ENCODE data around the gene SEC14L3. TPM values are rescaled to one million over a fixed set of nuclear protein-coding genes. Genes with fewer than 3 reads are reported as not detected.

The SEC14L3 gene
- total and polyA plus RNA-seq, 2 donors (not counting 3 experiments of a cell fraction or from before 2014, with no cell fraction given): not detected

Small RNAs within 50 kb of the gene (small RNA-seq; reads per million reads assigned to genes)
- gene AC004832.3 (ENCODE audit: insufficient read depth, insufficient read length, low read depth, low replicate concordance): not detected
- gene RNU6-564P (ENCODE audit: insufficient read depth, insufficient read length, low read depth, low replicate concordance): not detected

Other genes with a start within 250 kb of the SEC14L3 start
- gene LIF, start 225.3 kb downstream of the SEC14L3 start, total RNA-seq: 0.27 and 0.35 TPM in 2 replicates
- 0.12 and 0.35 TPM in 2 replicates for gene LIF, start 225.3 kb downstream of the SEC14L3 start, polyA plus RNA-seq
- not detected in 2 replicates for gene OSM, start 205.2 kb downstream of the SEC14L3 start, total RNA-seq
- not detected in 2 replicates for gene OSM, start 205.2 kb downstream of the SEC14L3 start, polyA plus RNA-seq
- 7.2 and 8.1 TPM in 2 replicates for gene CASTOR1, start 182.5 kb downstream of the SEC14L3 start, total RNA-seq
- gene CASTOR1, start 182.5 kb downstream of the SEC14L3 start, polyA plus RNA-seq: 26.8 and 33.0 TPM in 2 replicates
- gene TBC1D10A, start 145.1 kb downstream of the SEC14L3 start, total RNA-seq: 10.0 and 11.3 TPM in 2 replicates
- 11.9 and 15.1 TPM in 2 replicates for gene TBC1D10A, start 145.1 kb downstream of the SEC14L3 start, polyA plus RNA-seq
- 173 and 187 TPM in 2 replicates for gene SF3A1, start 115.1 kb downstream of the SEC14L3 start, total RNA-seq
- gene SF3A1, start 115.1 kb downstream of the SEC14L3 start, polyA plus RNA-seq: 23.1 and 60.2 TPM in 2 replicates
- 1.7 and 2.1 TPM in 2 replicates for gene CCDC157, start 115.0 kb downstream of the SEC14L3 start, total RNA-seq
- gene CCDC157, start 115.0 kb downstream of the SEC14L3 start, polyA plus RNA-seq: 3.1 and 3.7 TPM in 2 replicates
- 24.4 and 26.9 TPM in 2 replicates for gene RNF215, start 84.6 kb downstream of the SEC14L3 start, total RNA-seq
- 16.7 and 21.7 TPM in 2 replicates for gene RNF215, start 84.6 kb downstream of the SEC14L3 start, polyA plus RNA-seq
- gene SEC14L2, start 75.0 kb downstream of the SEC14L3 start, total RNA-seq: 22.7 and 28.8 TPM in 2 replicates
- 22.5 and 24.0 TPM in 2 replicates for gene SEC14L2, start 75.0 kb downstream of the SEC14L3 start, polyA plus RNA-seq
- 30.3 and 33.9 TPM in 2 replicates for gene MTFP1, start 46.2 kb downstream of the SEC14L3 start, total RNA-seq
- gene MTFP1, start 46.2 kb downstream of the SEC14L3 start, polyA plus RNA-seq: 41.9 and 55.4 TPM in 2 replicates
- not detected in 2 replicates for gene SEC14L4, start 33.7 kb upstream of the SEC14L3 start, total RNA-seq
- not detected in 2 replicates for gene SEC14L4, start 33.7 kb upstream of the SEC14L3 start, polyA plus RNA-seq
- gene SEC14L6, start 74.7 kb upstream of the SEC14L3 start, total RNA-seq: 0.15 TPM in 1 of 2 replicates, not detected in the other
- gene SEC14L6, start 74.7 kb upstream of the SEC14L3 start, polyA plus RNA-seq: 0.04 and 0.11 TPM in 2 replicates
- gene GAL3ST1, start 102.6 kb upstream of the SEC14L3 start, total RNA-seq: not detected in 2 replicates
- 0.06 TPM in 1 of 2 replicates, not detected in the other for gene GAL3ST1, start 102.6 kb upstream of the SEC14L3 start, polyA plus RNA-seq
- 106 and 110 TPM in 2 replicates for gene PES1, start 119.9 kb upstream of the SEC14L3 start, total RNA-seq
- gene PES1, start 119.9 kb upstream of the SEC14L3 start, polyA plus RNA-seq: 135 and 154 TPM in 2 replicates
- gene TCN2, start 135.2 kb upstream of the SEC14L3 start, total RNA-seq: 62.3 and 80.6 TPM in 2 replicates
- 188 and 199 TPM in 2 replicates for gene TCN2, start 135.2 kb upstream of the SEC14L3 start, polyA plus RNA-seq
- gene SLC35E4, start 163.8 kb upstream of the SEC14L3 start, total RNA-seq: 15.3 TPM in 2 replicates
- gene SLC35E4, start 163.8 kb upstream of the SEC14L3 start, polyA plus RNA-seq: 10.7 and 14.8 TPM in 2 replicates
- gene DUSP18, start 195.9 kb upstream of the SEC14L3 start, total RNA-seq: 17.5 and 18.3 TPM in 2 replicates
- gene DUSP18, start 195.9 kb upstream of the SEC14L3 start, polyA plus RNA-seq: 30.1 and 32.9 TPM in 2 replicates
- gene OSBP2, start 222.9 kb upstream of the SEC14L3 start, total RNA-seq: 6.5 and 7.5 TPM in 2 replicates
- 4.1 and 4.3 TPM in 2 replicates for gene OSBP2, start 222.9 kb upstream of the SEC14L3 start, polyA plus RNA-seq